Ammon's horn (tissue), 1 donor: ENCODE data around the gene INTS15.
"Not testable (repeated sequence)": the region's sequence is repeated elsewhere in the genome, so short reads cannot be mapped to it uniquely, and the experiment has no call there.

ENCODE experiments used
- DNase-seq: peaks from one replicate; pipeline ENCODE4 v3.0.0-alpha.2; 2016; ENCODE audit warnings: low spot score

INTS15 gene

GRCh38 chr7:6589829-6590644 lies at the start of gene INTS15:
Gene INTS15, plus strand, starts transcription at chr7:6590021. Its CDS starts 263 bp downstream, at chr7:6590284.
- peak; percentile 59 for DNase-seq

- no peak for DNase-seq
Observed at GRCh38 chr7:6542368-6542767, 47.5 kb upstream of the INTS15 start.

GRCh38 chr7:6545398-6546126 lies 44.3 kb upstream of the INTS15 start:
- no peak for DNase-seq

GRCh38 chr7:6546498-6547251 lies 43.1 kb upstream of the INTS15 start:
- DNase-seq: no peak

- no peak for DNase-seq
Observed at GRCh38 chr7:6547400-6547799, 42.4 kb upstream of the INTS15 start.

- no peak for DNase-seq
Observed at GRCh38 chr7:6551016-6551511, 38.8 kb upstream of the INTS15 start, which contains the start of gene GRID2IP. Gene GRID2IP, minus strand, starts transcription at chr7:6551461. Its CDS starts 25 bp downstream, at chr7:6551436.

GRCh38 chr7:6553448-6554044 lies 36.3 kb upstream of the INTS15 start:
- DNase-seq: no peak

- DNase-seq: no peak
Observed at GRCh38 chr7:6554848-6555247, 35.0 kb upstream of the INTS15 start.

- DNase-seq: no peak
Observed at GRCh38 chr7:6556196-6556595, 33.6 kb upstream of the INTS15 start.

GRCh38 chr7:6558837-6559236 lies 31.0 kb upstream of the INTS15 start:
- DNase-seq: peak; percentile 17

- no peak for DNase-seq
Observed at GRCh38 chr7:6559896-6560295, 29.9 kb upstream of the INTS15 start.

GRCh38 chr7:6562106-6562505 lies 27.7 kb upstream of the INTS15 start:
- no peak for DNase-seq

GRCh38 chr7:6563936-6564770 lies 25.7 kb upstream of the INTS15 start:
- DNase-seq: peak; percentile 33

GRCh38 chr7:6565655-6566054 lies 24.2 kb upstream of the INTS15 start:
- no peak for DNase-seq

- no peak for DNase-seq
Observed at GRCh38 chr7:6567886-6568285, 21.9 kb upstream of the INTS15 start.

GRCh38 chr7:6571160-6571779 lies 18.6 kb upstream of the INTS15 start:
- no peak for DNase-seq

- no peak for DNase-seq
Observed at GRCh38 chr7:6575281-6576023, 14.4 kb upstream of the INTS15 start.

- DNase-seq: no peak
Observed at GRCh38 chr7:6576024-6576866, 13.6 kb upstream of the INTS15 start.

- DNase-seq: not testable (repeated sequence)
Observed at GRCh38 chr7:6576867-6577368, 12.9 kb upstream of the INTS15 start.
